Ishikawa (cell line): Measurements from ENCODE around the gene PTPRO.

Source experiments
- CREB1 ChIP-seq: IDR thresholded peaks from 2 replicates; pipeline ENCODE4 v1.6.1; 2012; ENCODE audit warnings: low read depth
- EP300 ChIP-seq: IDR thresholded peaks from 2 replicates; pipeline ENCODE4 v1.6.1; 2012; ENCODE audit warnings: borderline replicate concordance
- NFIC ChIP-seq: IDR thresholded peaks from 2 replicates; pipeline ENCODE4 v1.6.1; 2012
- TAF1 ChIP-seq: IDR thresholded peaks from 2 replicates; pipeline ENCODE4 v1.6.1; 2012; ENCODE audit warnings: low read depth, mild to moderate bottlenecking
- TF ChIP-seq, protein P1 (sequence below): IDR thresholded peaks from 2 replicates; pipeline ENCODE4 v1.6.1; 2012

GRCh38 chr12:15629108-15629507, 306.8 kb downstream of the PTPRO start:
- TF ChIP-seq EP300: no peak
- no peak for TF ChIP-seq TAF1
- no peak for TF ChIP-seq NFIC
- TF ChIP-seq, protein P1, sequence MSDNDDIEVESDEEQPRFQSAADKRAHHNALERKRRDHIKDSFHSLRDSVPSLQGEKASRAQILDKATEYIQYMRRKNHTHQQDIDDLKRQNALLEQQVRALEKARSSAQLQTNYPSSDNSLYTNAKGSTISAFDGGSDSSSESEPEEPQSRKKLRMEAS: no peak
- TF ChIP-seq CREB1: no peak
